HepG2 (cell line): ENCODE measurements around the gene MFAP4. TPM values are rescaled to one million over a fixed set of nuclear protein-coding genes. Genes with fewer than 3 reads are reported as not detected.
A peak's percentile ranks its signal among the peaks of the same experiment; 100 is the strongest.

Source experiments
- AKNA ChIP-seq: sonication (generic); formaldehyde crosslinking; IDR thresholded peaks from 2 replicates; pipeline ENCODE4 v1.4.0; 2020; ENCODE audit warnings: missing genetic modification reagents, borderline replicate concordance
- CENPT ChIP-seq: sonication (generic); formaldehyde crosslinking; IDR thresholded peaks from 2 replicates; pipeline ENCODE4 v1.8.0; 2022; ENCODE audit warnings: low read depth, mild to moderate bottlenecking, moderate library complexity, missing genetic modification reagents
- FOSL1 ChIP-seq: sonication (generic); formaldehyde crosslinking; IDR thresholded peaks from 2 replicates; pipeline ENCODE4 v1.9.0; 2021; ENCODE audit warnings: missing genetic modification reagents, borderline replicate concordance
- FOXP1 ChIP-seq, 2 experiments: fragments of 450-650 bp in 1 of 2; IDR thresholded peaks; 2 replicates each; pipeline ENCODE4 v1.6.1; 2017 to 2018; ENCODE audit warnings: antibody characterized with exemption in 1 of 2
- HMG20A ChIP-seq: IDR thresholded peaks from 2 replicates; pipeline ENCODE4 v1.6.1; 2016; ENCODE audit warnings: borderline replicate concordance
- HMG20B ChIP-seq: conservative IDR thresholded peaks from 2 replicates; pipeline ENCODE4 v1.6.1; 2016; ENCODE audit warnings: missing genetic modification reagents, missing compliant biosample characterization
- HNRNPLL ChIP-seq: fragments of 200-400 bp; formaldehyde crosslinking; IDR thresholded peaks from 2 replicates; pipeline ENCODE4 v1.6.1; 2017; ENCODE audit warnings: mild to moderate bottlenecking, low read depth, low read length; ENCODE audit not compliant: poor library complexity, severe bottlenecking
- HOXD1 ChIP-seq: sonication (generic); formaldehyde crosslinking; IDR thresholded peaks from 2 replicates; pipeline ENCODE4 v1.5.0; 2020; ENCODE audit warnings: missing genetic modification reagents
- JDP2 ChIP-seq: sonication (generic); formaldehyde crosslinking; IDR thresholded peaks from 2 replicates; pipeline ENCODE4 v1.8.1; 2022; ENCODE audit warnings: missing genetic modification reagents, borderline replicate concordance
- KDM5B ChIP-seq: sonication (generic); formaldehyde crosslinking; IDR thresholded peaks from 2 replicates; pipeline ENCODE4 v1.4.0; 2020; ENCODE audit warnings: missing genetic modification reagents, mild to moderate bottlenecking, borderline replicate concordance
- KLF16 ChIP-seq, 2 experiments: sonication (generic) in 1 of 2; formaldehyde crosslinking in 1 of 2; IDR thresholded peaks; 2 replicates each; pipeline versions ENCODE4 v1.6.1 to v1.8.0; 2016 to 2023; ENCODE audit warnings: missing genetic modification reagents in 2 of 2, missing compliant biosample characterization in 1 of 2
- MLXIP ChIP-seq: sonication (generic); formaldehyde crosslinking; IDR thresholded peaks from 2 replicates; pipeline ENCODE4 v1.9.0; 2021; ENCODE audit warnings: missing genetic modification reagents, borderline replicate concordance
- NR2F1 ChIP-seq, 2 experiments: fragments of 450-650 bp in 1 of 2; formaldehyde crosslinking in 1 of 2; IDR thresholded peaks; 2 replicates each; pipeline versions ENCODE4 v1.5.0 to v1.6.1; 2016 to 2020; ENCODE audit warnings: mild to moderate bottlenecking in 1 of 2, missing compliant biosample characterization in 1 of 2, missing genetic modification reagents in 1 of 2, moderate library complexity in 1 of 2
- PAWR ChIP-seq: sonication (generic); formaldehyde crosslinking; IDR thresholded peaks from 2 replicates; pipeline ENCODE4 v1.4.0; 2020; ENCODE audit warnings: missing genetic modification reagents, mild to moderate bottlenecking, borderline replicate concordance
- SSRP1 ChIP-seq: IDR thresholded peaks from 2 replicates; pipeline ENCODE4 v1.6.1; 2016; ENCODE audit warnings: control low read depth
- ZBTB46 ChIP-seq: sonication (generic); formaldehyde crosslinking; IDR thresholded peaks from 2 replicates; pipeline ENCODE4 v1.4.0; 2020; ENCODE audit warnings: mild to moderate bottlenecking, missing genetic modification reagents, borderline replicate concordance
- ZFP36L2 ChIP-seq: sonication (generic); formaldehyde crosslinking; IDR thresholded peaks from 2 replicates; pipeline ENCODE4 v1.4.0; 2020; ENCODE audit warnings: missing genetic modification reagents
- ZNF720 ChIP-seq: sonication (generic); formaldehyde crosslinking; IDR thresholded peaks from 2 replicates; pipeline ENCODE4 v1.4.0; 2020; ENCODE audit warnings: missing genetic modification reagents
- ZSCAN30 ChIP-seq: sonication (generic); formaldehyde crosslinking; IDR thresholded peaks from 2 replicates; pipeline ENCODE4 v1.5.0; 2020; ENCODE audit warnings: mild to moderate bottlenecking, missing genetic modification reagents
- polyA plus RNA-seq, 8 experiments: library from polyadenylated mRNA; depleted of rRNA in 3 of 8; stranded (reverse) in 7 of 8; unstranded in 1 of 8; fragments of >200 nt; fragmentation: Illumina TruSeq in 4 of 8; extraction: Trizol in 4 of 8; gene quantifications; 2 replicates each; pipeline versions ENCODE4 v1.2.1 to v1.2.3, GENCODE V29; 2011 to 2016; ENCODE audit warnings: low read depth in 4 of 8, missing spikeins in 1 of 8, mixed read lengths in 1 of 8; ENCODE audit not compliant: insufficient read depth in 1 of 8
- total RNA-seq, 5 experiments: library from RNA; depleted of rRNA; stranded (reverse); fragments of >200 nt; fragmentation: Illumina TruSeq; extraction: Trizol; gene quantifications; 2 replicates each; pipeline ENCODE4 v1.2.3, GENCODE V29; 2016; ENCODE audit warnings: low read depth in 1 of 5

Gene MFAP4
- total and polyA plus RNA-seq, 2 of the 13 experiments (the other 11 are each of a cell fraction or from before 2014, with no cell fraction given), result 0.08 TPM; not detected in 1

- no peak for TF ChIP-seq JDP2 (CRISPR knock-in tag)
- no peak for TF ChIP-seq ZSCAN30 (CRISPR knock-in tag)
- TF ChIP-seq HOXD1 (CRISPR knock-in tag), result peak; percentile 34; the same call in 1 of the 2 replicates
- peak; percentile 64 for TF ChIP-seq HNRNPLL
- 0 out of 2 replicates have a peak, but pooled peaks have one; percentile 26 for TF ChIP-seq HMG20B (CRISPR knock-in tag)
- no peak for TF ChIP-seq ZBTB46 (CRISPR knock-in tag)
- 0 out of 2 replicates have a peak, but pooled peaks have one; percentile 17 for TF ChIP-seq ZNF720 (CRISPR knock-in tag)
- TF ChIP-seq FOSL1 (CRISPR knock-in tag), result no peak
- no peak for TF ChIP-seq FOXP1 (IDR thresholded peaks at IDR 0.05)
- TF ChIP-seq FOXP1 (CRISPR knock-in tag; IDR thresholded peaks at IDR 0.05), result 0 out of 2 replicates have a peak, but pooled peaks have one; percentile 6
- no peak for TF ChIP-seq MLXIP (CRISPR knock-in tag)
- 0 out of 2 replicates have a peak, but pooled peaks have one; percentile 43 for TF ChIP-seq SSRP1 (CRISPR knock-in tag)
- no peak for TF ChIP-seq NR2F1 (CRISPR knock-in tag; IDR thresholded peaks at IDR 0.05)
- no peak for TF ChIP-seq HMG20A (CRISPR knock-in tag)
- TF ChIP-seq KDM5B, result no peak; the same call in 1 of the 2 replicates
- no peak; the same call in 1 of the 2 replicates for TF ChIP-seq PAWR (CRISPR knock-in tag)
- peak; percentile 40 to 51; a peak in 1 of 4 replicates for TF ChIP-seq KLF16 (CRISPR knock-in tag; IDR thresholded peaks at IDR 0.05)
- no peak for TF ChIP-seq AKNA (CRISPR knock-in tag)
- no peak; the same call in none of the 2 replicates for TF ChIP-seq CENPT (CRISPR knock-in tag)
- no peak for TF ChIP-seq ZFP36L2 (CRISPR knock-in tag)
These were observed 24.5 kb downstream of the MFAP4 start, which contains the start of gene B9D1 (continued) for GRCh38 chr17:19362277-19363113.
